Naive B cell (primary cell): Measurements from ENCODE around the gene GLIS1. TPM values are rescaled to one million over a fixed set of nuclear protein-coding genes. Genes with fewer than 3 reads are reported as not detected.

Experiments
- ATAC-seq, 2 donors: fragments of 150-1000 bp; cut with Tn5 transposase; 2 replicates each; pipeline ENCODE4 v1.10.0; 2021; ENCODE audit warnings: low read depth in 2 of 2, mild to moderate bottlenecking in 2 of 2, moderate library complexity in 2 of 2
- DNase-seq: peaks from one replicate; pipeline ENCODE4 v3.0.0; 2022
- H3K27ac Mint-ChIP-seq, 6 donors: one replicate each; pipeline ENCODE4 v1.8.0; 2020 to 2022; ENCODE audit warnings: mild to moderate bottlenecking in 6 of 6, mixed read lengths in 6 of 6, moderate library complexity in 5 of 6, inconsistent platforms in 2 of 6
- H3K27me3 Mint-ChIP-seq, 3 donors: one replicate each; pipeline ENCODE4 v1.8.0; 2021 to 2022; ENCODE audit warnings: mixed read lengths in 3 of 3, mild to moderate bottlenecking in 1 of 3
- H3K36me3 Mint-ChIP-seq, 2 donors: one replicate each; pipeline ENCODE4 v1.8.0; 2020 to 2022; ENCODE audit warnings: mixed read lengths in 2 of 2, inconsistent platforms in 1 of 2, mild to moderate bottlenecking in 1 of 2
- H3K4me1 Mint-ChIP-seq, 3 donors: one replicate each; pipeline ENCODE4 v1.8.0; 2020 to 2022; ENCODE audit warnings: mixed read lengths in 3 of 3, inconsistent platforms in 1 of 3, mild to moderate bottlenecking in 1 of 3, moderate library complexity in 1 of 3
- H3K4me3 Mint-ChIP-seq, 8 donors: one replicate each; pipeline ENCODE4 v1.8.0; 2020 to 2022; ENCODE audit warnings: mild to moderate bottlenecking in 8 of 8, mixed read lengths in 8 of 8, moderate library complexity in 8 of 8, inconsistent platforms in 2 of 8
- H3K9me3 Mint-ChIP-seq, 7 donors: one replicate each; pipeline ENCODE4 v1.8.0; 2020 to 2022; ENCODE audit warnings: mixed read lengths in 7 of 7, mild to moderate bottlenecking in 5 of 7, inconsistent platforms in 2 of 7, moderate library complexity in 1 of 7
- polyA plus RNA-seq, 6 donors: library from polyadenylated mRNA; unstranded; fragments of 300-500 nt; fragmentation: Illumina TruSeq; gene quantifications; one replicate each; pipeline ENCODE4 v1.2.3, GENCODE V29; 2021; ENCODE audit warnings: low read depth in 6 of 6

GLIS1 gene
- polyA plus RNA-seq, 6 donors from 2014 or later = not detected

GRCh38 chr1:53666566-53666965 is 72.4 kb downstream of the GLIS1 start:
- ATAC-seq = no peak
- H3K4me1 Mint-ChIP-seq = no peaks in the 10 kb centered on the region
- no peak overlapping the region for H3K4me3 Mint-ChIP-seq

DNA sequence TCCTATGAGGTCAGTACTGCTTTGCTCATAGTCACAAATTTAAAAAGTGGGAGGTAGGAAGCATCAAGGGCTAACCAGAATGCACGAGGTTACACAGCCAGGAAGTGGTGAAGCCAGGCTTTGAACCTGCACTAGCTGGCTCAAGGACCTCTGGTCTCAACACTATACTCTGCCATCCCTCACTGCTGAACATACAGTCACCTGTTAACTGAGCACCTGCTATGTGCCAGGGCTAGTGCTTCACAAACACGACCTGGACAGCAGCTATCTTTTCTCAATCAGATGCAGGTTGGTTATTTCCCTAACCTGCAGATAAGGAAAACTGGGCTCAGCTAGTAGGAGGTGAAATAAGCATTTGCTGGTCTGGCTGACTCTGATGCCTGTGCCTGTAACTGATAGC is 73.0 kb downstream of the GLIS1 start:
- Mint-ChIP-seq H3K36me3 (no peaks in the 10 kb centered on the region), H3K9me3 (no peaks in the 10 kb centered on the region), H3K27me3 (no peaks in the 10 kb centered on the region), H3K4me1 (no peaks in the 10 kb centered on the region), H3K27ac (peak overlapping the region in 1 of 6 donors; percentile 17), H3K4me3 (no peak overlapping the region)
- ATAC-seq = no peak
- DNase-seq = no peak

More at GRCh38 chr1:53666566-53666965, 72.4 kb downstream of the GLIS1 start:
- Mint-ChIP-seq H3K27ac (peak overlapping the region in 1 of 6 donors; percentile 49), H3K27me3 (no peaks in the 10 kb centered on the region), H3K36me3 (no peaks in the 10 kb centered on the region), H3K9me3 (no peaks in the 10 kb centered on the region)
- no peak for DNase-seq

- Mint-ChIP-seq H3K4me3 (no peak overlapping the region), H3K27me3 (peaks cover 0 to 5% (median 0%) of the 10 kb centered on the region in 3 donors), H3K4me1 (no peaks in the 10 kb centered on the region), H3K27ac (no peak overlapping the region), H3K9me3 (no peaks in the 10 kb centered on the region), H3K36me3 (no peaks in the 10 kb centered on the region)
- ATAC-seq (no peak), DNase-seq (no peak)
Observed at GRCh38 chr1:53663529-53664300, 75.2 kb downstream of the GLIS1 start.

DNA sequence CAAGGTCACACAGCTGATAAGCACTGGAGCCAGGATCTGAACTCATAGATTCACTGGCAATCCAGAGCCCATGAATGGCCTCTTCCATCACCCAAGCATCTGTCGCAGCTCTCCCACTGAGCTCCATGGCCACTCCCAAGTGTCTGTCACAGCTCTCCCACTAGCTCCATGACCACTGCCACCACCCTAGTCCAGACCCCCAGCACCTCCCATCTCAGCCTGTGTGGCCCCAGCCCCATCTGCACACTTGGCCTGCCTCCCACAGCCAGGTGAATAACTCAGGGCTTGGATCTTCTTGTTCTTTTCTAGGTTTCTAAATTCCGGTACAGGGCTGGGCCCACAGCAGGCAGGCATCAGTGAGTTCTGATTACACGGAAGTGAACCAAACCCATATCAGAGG is 76.0 kb downstream of the GLIS1 start:
- H3K4me1 Mint-ChIP-seq = no peaks in the 10 kb centered on the region
- H3K27ac Mint-ChIP-seq = peak overlapping the region in 1 of 6 donors; percentile 89
- peaks cover 0 to 9% (median 5%) of the 10 kb centered on the region in 3 donors for H3K27me3 Mint-ChIP-seq
- ATAC-seq (no peak), DNase-seq (no peak)
- no peak overlapping the region for H3K4me3 Mint-ChIP-seq
- no peaks in the 10 kb centered on the region for H3K9me3 Mint-ChIP-seq
- no peaks in the 10 kb centered on the region for H3K36me3 Mint-ChIP-seq

DNA sequence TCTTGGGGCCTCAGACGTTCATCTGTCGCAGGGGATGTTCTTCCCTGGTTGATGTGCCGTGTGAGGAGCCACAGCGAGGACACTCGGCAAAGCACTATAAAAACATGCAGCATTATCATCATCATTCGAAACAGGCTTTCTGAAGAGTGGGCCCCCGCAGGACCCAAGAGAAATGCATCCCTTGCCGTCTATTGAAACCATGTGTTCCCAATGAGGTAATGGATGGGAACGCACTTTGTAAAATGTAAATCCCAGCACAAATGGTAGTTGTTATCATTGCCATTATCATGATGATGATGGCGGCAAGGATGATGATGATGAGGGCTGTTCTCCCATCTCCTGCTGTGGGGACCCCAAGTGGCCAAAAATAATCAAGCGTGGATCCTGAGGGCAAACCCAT is 76.8 kb downstream of the GLIS1 start:
- Mint-ChIP-seq H3K4me1 (no peaks in the 10 kb centered on the region), H3K27me3 (peaks cover 0 to 11% (median 9%) of the 10 kb centered on the region in 3 donors), H3K27ac (no peak overlapping the region), H3K36me3 (no peaks in the 10 kb centered on the region), H3K9me3 (no peaks in the 10 kb centered on the region), H3K4me3 (no peak overlapping the region)
- ATAC-seq (no peak), DNase-seq (no peak)

DNA sequence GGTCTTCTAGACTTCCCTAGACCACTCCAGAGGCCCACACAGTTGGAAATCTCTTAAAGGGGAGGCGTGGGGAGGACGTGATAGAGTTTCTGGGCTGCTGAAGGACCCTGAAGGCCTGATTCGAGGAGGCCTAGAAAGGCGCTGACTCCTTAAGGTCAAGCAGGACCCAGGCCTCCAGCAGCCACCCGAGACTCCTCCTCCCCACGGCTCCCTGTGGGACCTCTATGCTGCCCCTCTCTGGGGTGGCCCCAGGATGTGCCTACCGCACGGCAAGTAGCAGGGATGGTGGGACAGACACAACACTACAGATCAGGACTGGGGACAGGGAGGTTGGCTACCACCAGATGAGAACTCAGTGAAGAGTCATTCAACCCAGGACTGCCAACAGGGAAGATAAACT is 77.5 kb downstream of the GLIS1 start:
- Mint-ChIP-seq H3K27me3 (peaks cover 0 to 14% (median 9%) of the 10 kb centered on the region in 3 donors), H3K4me1 (no peaks in the 10 kb centered on the region), H3K27ac (no peak overlapping the region), H3K4me3 (no peak overlapping the region), H3K36me3 (no peaks in the 10 kb centered on the region), H3K9me3 (no peaks in the 10 kb centered on the region)
- ATAC-seq (no peak), DNase-seq (no peak)

DNA sequence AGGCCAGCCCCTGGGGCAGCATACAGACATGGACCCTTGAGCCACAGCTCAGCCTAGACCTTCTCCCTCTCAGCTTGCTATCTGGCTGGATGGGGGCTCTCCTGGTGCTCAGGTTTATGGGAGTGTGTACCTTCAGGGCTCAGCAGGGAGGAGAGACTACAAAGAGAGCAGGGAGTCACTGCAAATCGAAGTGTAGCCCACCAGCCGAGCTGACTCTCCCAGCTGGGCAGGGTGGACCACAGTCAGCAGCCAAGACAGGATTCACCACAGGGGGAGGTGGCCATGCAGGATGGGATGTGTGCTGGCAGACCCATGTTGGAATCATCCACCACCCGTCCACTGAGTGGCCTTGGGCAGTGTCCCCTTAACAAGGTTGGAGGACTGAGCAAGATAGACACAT is 78.3 kb downstream of the GLIS1 start:
- H3K27ac Mint-ChIP-seq = no peak overlapping the region

GRCh38 chr1:53659436-53659835 is 79.5 kb downstream of the GLIS1 start:
- no peaks in the 10 kb centered on the region for H3K4me1 Mint-ChIP-seq
- H3K9me3 Mint-ChIP-seq = no peaks in the 10 kb centered on the region
- DNase-seq (no peak), ATAC-seq (no peak)
- no peaks in the 10 kb centered on the region for H3K36me3 Mint-ChIP-seq
- no peak overlapping the region for H3K4me3 Mint-ChIP-seq
- peaks cover 0 to 19% (median 19%) of the 10 kb centered on the region in 3 donors for H3K27me3 Mint-ChIP-seq
- no peak overlapping the region for H3K27ac Mint-ChIP-seq

More for the DNA sequence above, 78.3 kb downstream of the GLIS1 start:
- H3K27me3 Mint-ChIP-seq = peaks cover 0 to 19% (median 14%) of the 10 kb centered on the region in 3 donors
- H3K4me1 Mint-ChIP-seq = no peaks in the 10 kb centered on the region
- DNase-seq (no peak), ATAC-seq (no peak)
- no peaks in the 10 kb centered on the region for H3K9me3 Mint-ChIP-seq
- peak overlapping the region in 1 of 8 donors; percentile 48 for H3K4me3 Mint-ChIP-seq
- no peaks in the 10 kb centered on the region for H3K36me3 Mint-ChIP-seq

DNA sequence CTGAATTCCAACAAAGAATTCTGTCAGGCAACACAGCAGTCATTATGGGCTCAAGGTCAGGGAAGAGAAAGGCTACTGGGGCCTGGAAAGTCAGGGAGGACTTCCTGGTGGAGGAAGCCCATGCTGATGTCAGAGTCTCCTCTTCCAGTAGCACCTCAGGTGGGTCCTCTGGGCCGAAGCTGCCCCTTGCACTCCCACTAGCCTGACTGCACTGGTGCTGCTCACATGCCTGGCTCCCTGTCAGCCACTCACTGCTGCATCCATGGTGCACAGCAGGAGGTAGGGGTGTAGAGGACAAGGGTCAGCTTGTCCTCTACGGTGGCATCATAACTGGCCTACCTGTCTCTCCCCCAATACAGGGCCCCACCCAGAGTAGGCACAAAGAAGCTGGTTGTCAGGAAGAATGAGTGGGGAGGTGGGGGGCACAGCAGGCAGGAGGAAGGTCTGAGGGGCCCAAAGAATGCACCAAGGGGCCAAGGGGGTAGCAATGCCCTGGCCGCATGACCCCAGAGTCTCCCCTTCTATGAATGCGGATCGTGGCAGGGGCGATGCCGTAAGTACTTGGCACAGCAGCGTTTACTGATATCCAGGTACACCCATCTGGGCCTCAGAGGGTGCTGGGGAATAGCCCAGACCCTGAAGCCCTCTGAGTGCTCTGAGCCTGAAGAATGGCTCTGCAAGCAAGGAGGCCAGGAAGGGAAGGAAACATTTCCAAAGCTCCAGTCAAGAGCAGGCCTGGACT is 80.3 kb downstream of the GLIS1 start:
- DNase-seq (no peak), ATAC-seq (no peak)
- no peak overlapping the region for H3K4me3 Mint-ChIP-seq
- no peaks in the 10 kb centered on the region for H3K36me3 Mint-ChIP-seq
- peak overlapping the region in 1 of 6 donors; percentile 40 for H3K27ac Mint-ChIP-seq
- no peaks in the 10 kb centered on the region for H3K4me1 Mint-ChIP-seq
- H3K9me3 Mint-ChIP-seq = peaks cover 0 to 1% (median 0%) of the 10 kb centered on the region in 7 donors
- H3K27me3 Mint-ChIP-seq = peaks cover 0 to 24% (median 19%) of the 10 kb centered on the region in 3 donors

GRCh38 chr1:53657891-53658396 is 81.0 kb downstream of the GLIS1 start:
- Mint-ChIP-seq H3K9me3 (peaks cover 0 to 1% (median 0%) of the 10 kb centered on the region in 7 donors), H3K36me3 (no peaks in the 10 kb centered on the region), H3K27me3 (peaks cover 0 to 24% (median 19%) of the 10 kb centered on the region in 3 donors), H3K27ac (no peak overlapping the region), H3K4me3 (no peak overlapping the region), H3K4me1 (no peaks in the 10 kb centered on the region)
- DNase-seq = no peak
- no peak for ATAC-seq

- DNase-seq = no peak
- no peaks in the 10 kb centered on the region for H3K4me1 Mint-ChIP-seq
Observed at GRCh38 chr1:53657531-53657805, 81.5 kb downstream of the GLIS1 start.

DNA sequence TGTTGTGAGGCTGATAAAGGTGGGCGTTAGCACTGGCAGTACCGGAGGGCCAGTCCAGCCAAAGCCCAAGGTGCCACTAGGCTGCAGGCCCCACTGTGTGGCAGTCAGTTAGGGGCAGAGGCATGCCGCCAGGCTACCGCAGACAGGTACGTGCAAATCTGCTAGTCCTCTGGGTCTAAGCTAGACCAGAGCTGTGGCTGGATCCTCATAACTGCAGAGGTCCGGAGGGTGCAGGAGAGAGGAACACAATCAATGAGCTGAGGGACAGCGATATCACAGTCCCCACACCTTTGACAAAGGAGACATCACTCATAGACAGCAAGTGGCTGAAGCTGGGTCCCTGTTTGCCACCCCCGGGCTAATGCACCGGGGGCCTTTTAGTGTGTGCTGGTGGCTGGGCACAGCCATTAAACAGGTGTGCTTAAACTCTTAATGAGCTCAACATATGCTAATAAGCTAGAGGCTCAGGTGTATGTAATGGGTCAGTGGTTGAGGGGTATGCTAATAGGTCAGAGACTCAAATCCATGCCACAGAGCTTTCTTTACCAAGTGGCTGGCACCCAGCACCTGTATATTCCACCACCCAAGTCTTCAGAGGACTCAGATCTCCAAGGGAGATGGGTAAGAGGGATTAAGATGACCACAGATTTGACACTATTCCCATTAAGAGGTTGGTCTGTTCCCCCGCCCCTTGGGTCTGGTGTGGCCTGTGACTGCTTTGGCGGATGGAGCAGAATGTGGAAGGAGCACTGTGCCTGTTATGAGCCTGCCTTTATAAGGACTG is 82.0 kb downstream of the GLIS1 start:
- no peak overlapping the region for H3K27ac Mint-ChIP-seq
- ATAC-seq (no peak), DNase-seq (no peak)
- H3K27me3 Mint-ChIP-seq = peaks cover 0 to 24% (median 19%) of the 10 kb centered on the region in 3 donors
- no peak overlapping the region for H3K4me3 Mint-ChIP-seq
- no peaks in the 10 kb centered on the region for H3K36me3 Mint-ChIP-seq
- no peaks in the 10 kb centered on the region for H3K4me1 Mint-ChIP-seq
- H3K9me3 Mint-ChIP-seq = peaks cover 0 to 1% (median 0%) of the 10 kb centered on the region in 7 donors

More at GRCh38 chr1:53657531-53657805, 81.5 kb downstream of the GLIS1 start:
- no peaks in the 10 kb centered on the region for H3K36me3 Mint-ChIP-seq
- H3K4me3 Mint-ChIP-seq = no peak overlapping the region
- H3K27me3 Mint-ChIP-seq = peaks cover 0 to 24% (median 19%) of the 10 kb centered on the region in 3 donors
- H3K9me3 Mint-ChIP-seq = peaks cover 0 to 1% (median 0%) of the 10 kb centered on the region in 7 donors
- ATAC-seq = no peak
- no peak overlapping the region for H3K27ac Mint-ChIP-seq
